ENCODE results near the gene KSR1.
"Not testable (repeated sequence)": the region's sequence is repeated elsewhere in the genome, so short reads cannot be mapped to it uniquely, and the experiment has no call there.

The KSR1 gene

DNA sequence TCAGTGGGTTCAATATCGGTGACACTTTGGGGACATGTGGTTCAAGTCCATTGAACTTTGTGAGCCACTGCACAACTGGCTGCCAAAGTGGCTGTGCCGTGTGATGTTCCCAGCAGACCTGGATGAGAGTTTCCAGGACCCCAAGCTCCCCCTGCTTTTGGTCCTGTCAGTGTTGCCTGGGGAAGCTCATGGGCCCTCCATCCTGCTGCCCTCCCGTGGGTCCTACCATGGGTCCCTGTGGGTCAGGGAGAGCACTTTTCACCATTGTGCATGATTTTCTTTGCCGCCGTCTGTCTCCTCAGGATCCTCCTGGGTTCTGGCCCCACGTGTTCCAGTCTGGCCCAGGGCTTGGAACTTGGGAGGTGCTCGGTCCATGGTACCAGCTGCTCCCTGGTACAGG is 212.9 kb downstream of the KSR1 start:
- DNase-seq: no peak

DNA sequence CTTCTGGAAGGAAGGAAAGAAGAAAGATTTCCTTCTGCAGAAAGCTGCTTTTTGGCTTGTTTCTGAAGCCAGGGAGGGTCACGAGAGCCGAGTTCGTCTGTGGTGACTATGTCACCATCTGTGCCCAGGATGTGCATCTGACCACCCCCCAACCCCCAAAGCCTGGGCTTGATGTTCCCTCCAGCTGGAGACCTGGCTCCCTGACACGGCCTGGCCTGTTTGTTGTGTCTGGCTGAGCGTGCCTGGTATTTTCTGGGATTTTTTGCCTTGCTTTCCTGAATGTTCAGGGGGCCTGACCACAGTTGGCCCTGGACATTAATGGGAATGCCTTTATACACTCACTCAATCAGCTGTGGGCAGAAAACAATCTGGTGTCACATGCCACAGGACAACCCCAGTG is 213.6 kb downstream of the KSR1 start:
- DNase-seq: no peak

GRCh38 chr17:27670791-27671590 is 214.7 kb downstream of the KSR1 start:
- no peak for DNase-seq

DNA sequence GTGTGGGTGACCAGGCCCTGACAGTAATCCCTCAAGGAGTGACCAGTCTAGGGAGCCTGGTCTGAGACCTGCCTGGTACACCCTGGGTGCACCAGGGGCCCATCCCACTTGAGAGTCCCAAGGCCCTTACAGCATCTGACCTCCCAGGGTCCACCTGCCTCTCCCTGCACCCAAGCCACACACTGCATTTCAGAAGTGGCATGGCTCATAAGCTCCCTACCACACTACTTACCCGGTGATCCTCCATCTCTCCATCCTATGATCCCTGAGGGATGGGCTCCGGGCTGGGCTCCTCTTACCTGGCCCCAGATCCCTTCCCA is 215.3 kb downstream of the KSR1 start:
- no peak for DNase-seq

- DNase-seq: not testable (repeated sequence)
These were observed 215.8 kb downstream of the KSR1 start for GRCh38 chr17:27671977-27672480.

DNA sequence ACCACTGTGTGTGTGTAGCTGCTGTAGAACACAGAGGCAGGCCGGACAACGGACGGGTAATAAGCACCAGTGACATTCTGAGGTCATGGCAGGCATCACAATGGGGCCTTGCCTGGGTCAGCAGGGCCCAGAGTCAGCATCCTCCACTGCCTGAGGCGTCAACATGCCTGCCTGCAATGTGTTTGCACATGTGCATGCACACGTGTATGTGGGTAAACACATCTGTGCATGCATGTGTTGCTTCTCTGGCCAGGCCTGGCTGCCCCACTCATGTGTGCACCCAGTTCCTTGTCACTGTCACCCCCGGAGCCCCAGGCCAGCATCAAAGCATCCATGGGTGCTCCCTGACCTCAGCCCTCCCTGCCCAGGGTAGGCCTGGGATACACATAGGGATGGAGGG is 218.1 kb downstream of the KSR1 start:
- no peak for DNase-seq

Measured in retina (tissue), 1 donor.